Measurements from ENCODE around the gene CEP43.

- no peak for TF ChIP-seq CTCF (IDR thresholded peaks at IDR 0.05)
- TF ChIP-seq POLR2A (IDR thresholded peaks at IDR 0.05): no peak
These were observed 32.9 kb upstream of the CEP43 start for GRCh38 chr6:166966268-166966667.
